MM.1S (cell line): ENCODE results near the gene MAML3.

Source experiments
- DNase-seq: peaks from one replicate; pipeline ENCODE4 v3.0.0-alpha.2; 2015
- H2AFZ ChIP-seq: fragments of 300-600 bp; sonication (generic); 2 replicates; pipeline ENCODE4 v1.6.0; 2016; ENCODE audit warnings: antibody characterized with exemption, low read length
- H3F3A ChIP-seq: fragments of 300-600 bp; sonication (generic); 2 replicates; pipeline ENCODE4 v1.6.1; 2016; ENCODE audit warnings: mild to moderate bottlenecking, antibody characterized with exemption, low read length, moderate library complexity, mixed read lengths; ENCODE audit not compliant: insufficient read depth
- H3K27ac ChIP-seq: fragments of 300-600 bp; sonication (generic); 2 replicates; pipeline ENCODE4 v1.5.1; 2016; ENCODE audit warnings: mild to moderate bottlenecking, low read length
- H3K27me3 ChIP-seq: fragments of 300-600 bp; sonication (generic); replicated peaks from 2 replicates; pipeline ENCODE4 v1.6.0; 2016; ENCODE audit warnings: low read length; ENCODE audit not compliant: insufficient read depth
- H3K36me3 ChIP-seq: fragments of 300-600 bp; sonication (generic); replicated peaks from 2 replicates; pipeline ENCODE4 v1.6.1; 2016; ENCODE audit warnings: mild to moderate bottlenecking, low read length, mixed read lengths; ENCODE audit not compliant: insufficient read depth
- H3K4me1 ChIP-seq: fragments of 300-600 bp; sonication (generic); 2 replicates; pipeline ENCODE4 v1.6.1; 2016; ENCODE audit warnings: low read length, mixed read lengths
- H3K4me2 ChIP-seq: fragments of 300-600 bp; sonication (generic); 2 replicates; pipeline ENCODE4 v1.6.0; 2016; ENCODE audit warnings: low read depth, low read length
- H3K4me3 ChIP-seq: fragments of 300-600 bp; sonication (generic); 2 replicates; pipeline ENCODE4 v1.5.1; 2016; ENCODE audit warnings: low read length, mixed read lengths
- H3K79me2 ChIP-seq: fragments of 300-600 bp; sonication (generic); 2 replicates; pipeline ENCODE4 v1.6.1; 2016; ENCODE audit warnings: mixed run types, low read length, mixed read lengths
- H3K9ac ChIP-seq: fragments of 300-600 bp; sonication (generic); 2 replicates; pipeline ENCODE4 v1.6.1; 2016; ENCODE audit warnings: low read length, mixed read lengths
- H3K9me2 ChIP-seq: fragments of 300-600 bp; sonication (generic); replicated peaks from 2 replicates; pipeline ENCODE4 v1.6.1; 2016; ENCODE audit warnings: mild to moderate bottlenecking, low read length, mixed read lengths; ENCODE audit not compliant: insufficient read depth
- H3K9me3 ChIP-seq: fragments of 300-600 bp; sonication (generic); replicated peaks from 2 replicates; pipeline ENCODE4 v1.6.1; 2016; ENCODE audit warnings: mild to moderate bottlenecking, low read length, mixed read lengths; ENCODE audit not compliant: insufficient read depth
- H4K20me1 ChIP-seq: fragments of 300-600 bp; sonication (generic); 2 replicates; pipeline ENCODE4 v1.6.1; 2016; ENCODE audit warnings: mild to moderate bottlenecking, low read length, moderate library complexity, mixed read lengths; ENCODE audit not compliant: insufficient read depth
- CTCF ChIP-seq: fragments of 300-600 bp; sonication (generic); IDR thresholded peaks from 2 replicates; pipeline ENCODE4 v1.5.1; 2016; ENCODE audit warnings: antibody characterized with exemption, low read length, mixed read lengths
- EZH2 ChIP-seq: fragments of 300-600 bp; sonication (generic); optimal IDR thresholded peaks from 2 replicates; pipeline ENCODE3; 2017; ENCODE audit warnings: low read depth, mild to moderate bottlenecking, antibody characterized with exemption, low read length, mixed read lengths
- EZH2phosphoT487 ChIP-seq: fragments of 300-600 bp; sonication (generic); IDR thresholded peaks from 2 replicates; pipeline ENCODE4 v1.6.1; 2018; ENCODE audit warnings: antibody characterized with exemption, low read length

Gene MAML3

DNA sequence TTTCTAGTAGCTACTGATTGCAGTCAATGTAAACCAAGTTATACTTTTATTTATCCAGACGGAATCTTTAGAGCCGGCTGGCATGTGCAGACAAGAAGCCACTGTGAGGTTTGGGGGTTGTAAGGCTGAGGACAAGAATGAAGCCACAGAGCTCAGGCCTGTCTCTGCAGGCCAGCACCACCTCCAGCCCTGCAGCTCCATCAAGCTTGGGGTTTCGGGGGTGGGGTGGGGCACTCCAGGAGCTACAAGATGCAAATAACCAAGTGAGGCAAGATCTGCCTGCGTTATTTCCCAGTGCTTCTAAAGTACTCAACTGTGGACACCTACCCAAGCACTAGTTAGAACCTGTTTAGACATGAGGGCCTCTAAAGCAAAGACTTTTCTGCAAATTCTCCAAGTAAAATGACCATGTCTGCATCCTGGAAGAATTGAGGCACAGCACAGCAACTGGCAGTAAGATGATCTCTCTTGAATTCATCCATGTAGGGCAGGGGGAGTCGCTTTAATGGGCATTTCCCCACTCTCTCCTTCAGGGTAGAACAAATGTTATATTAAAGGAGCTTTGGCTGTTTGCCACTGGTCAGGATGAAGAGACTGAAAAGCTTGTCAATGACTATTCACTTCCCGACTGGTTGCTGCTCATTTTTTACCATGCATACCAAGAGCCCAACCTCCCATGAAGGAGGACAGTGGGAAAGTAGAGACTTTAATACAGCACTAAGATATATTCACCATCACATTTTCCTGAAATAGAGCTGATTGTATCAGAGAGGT is 265.8 kb downstream of the MAML3 start:
- Histone ChIP-seq H3K9me3 (no peaks in the 10 kb centered on the region), H3K36me3 (no peaks in the 10 kb centered on the region), H3K27me3 (no peaks in the 10 kb centered on the region), H3K4me1 (no peaks in the 10 kb centered on the region), H3K9ac (no peak overlapping the region), H2AFZ (no peak overlapping the region), H3K79me2 (no peaks in the 10 kb centered on the region), H3F3A (no peaks in the 10 kb centered on the region), H3K4me3 (no peak overlapping the region), H3K4me2 (no peak overlapping the region), H3K27ac (no peak overlapping the region), H3K9me2 (no peaks in the 10 kb centered on the region), H4K20me1 (no peaks in the 10 kb centered on the region)
- TF ChIP-seq EZH2phosphoT487 = no peak
- TF ChIP-seq CTCF = no peak
- TF ChIP-seq EZH2 = no peak
- DNase-seq = no peak

GRCh38 chr4:139887376-139887802 is 266.6 kb downstream of the MAML3 start:
- Histone ChIP-seq H3K4me1 (no peaks in the 10 kb centered on the region), H3K79me2 (no peaks in the 10 kb centered on the region), H3K9me3 (no peaks in the 10 kb centered on the region), H3K27ac (no peak overlapping the region), H2AFZ (no peak overlapping the region), H3K4me2 (no peak overlapping the region), H3F3A (no peaks in the 10 kb centered on the region), H3K27me3 (no peaks in the 10 kb centered on the region), H3K9ac (no peak overlapping the region), H4K20me1 (no peaks in the 10 kb centered on the region), H3K9me2 (no peaks in the 10 kb centered on the region), H3K36me3 (no peaks in the 10 kb centered on the region), H3K4me3 (no peak overlapping the region)
- DNase-seq = no peak
- TF ChIP-seq EZH2 = no peak
- TF ChIP-seq EZH2phosphoT487 = no peak
- no peak for TF ChIP-seq CTCF

DNA sequence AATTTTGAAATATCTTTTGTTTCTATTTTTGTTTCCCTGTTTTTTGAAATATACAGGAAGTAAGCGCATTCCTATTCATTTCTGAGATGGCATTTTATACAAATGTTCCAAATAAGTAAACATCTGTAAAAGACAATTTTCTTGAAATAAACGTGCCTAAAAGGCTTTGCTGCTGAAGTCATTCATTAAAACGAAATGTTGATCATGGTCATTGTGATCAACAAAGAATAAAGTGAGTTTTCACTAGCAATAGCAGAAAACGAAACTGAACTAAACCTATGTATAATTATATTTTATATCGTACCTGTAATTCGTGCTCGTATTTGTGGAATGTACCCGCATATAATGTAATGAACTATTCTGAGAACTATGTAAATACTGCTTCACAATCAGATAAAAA is 267.2 kb downstream of the MAML3 start:
- H4K20me1 ChIP-seq = no peaks in the 10 kb centered on the region
- no peaks in the 10 kb centered on the region for H3K36me3 ChIP-seq
- H3K4me3 ChIP-seq = no peak overlapping the region
- H3K9me3 ChIP-seq = no peaks in the 10 kb centered on the region
- no peaks in the 10 kb centered on the region for H3K79me2 ChIP-seq
- no peak overlapping the region for H3K9ac ChIP-seq
- H3K4me1 ChIP-seq = no peaks in the 10 kb centered on the region
- H3F3A ChIP-seq = no peaks in the 10 kb centered on the region
- H3K27me3 ChIP-seq = no peaks in the 10 kb centered on the region
- DNase-seq = no peak
- TF ChIP-seq EZH2 (no peak), EZH2phosphoT487 (no peak), CTCF (no peak)
- no peak overlapping the region for H3K4me2 ChIP-seq
- no peak overlapping the region for H2AFZ ChIP-seq
- no peak overlapping the region for H3K27ac ChIP-seq
- no peaks in the 10 kb centered on the region for H3K9me2 ChIP-seq
